ENCODE data around the gene ABCB4.
"Not testable (repeated sequence)": the region's sequence is repeated elsewhere in the genome, so short reads cannot be mapped to it uniquely, and the experiment has no call there.

ABCB4 gene

GRCh38 chr7:87480386-87480785 is 4.9 kb upstream of the ABCB4 start:
- DNase-seq (ENCODE audit: extremely low spot score, insufficient read length, low read depth) (no peak), FAIRE-seq (no peak)

GRCh38 chr7:87479951-87480350 is 4.5 kb upstream of the ABCB4 start:
- DNase-seq (ENCODE audit: extremely low spot score, insufficient read length, low read depth) = no peak
- no peak for FAIRE-seq

- FAIRE-seq = no peak
- no peak for DNase-seq (ENCODE audit: extremely low spot score, insufficient read length, low read depth)
Observed at GRCh38 chr7:87476179-87476557, 688 bp upstream of the ABCB4 start.

- peak; percentile 97 for FAIRE-seq
- DNase-seq (ENCODE audit: extremely low spot score, insufficient read length, low read depth) = no peak
Observed at GRCh38 chr7:87474533-87475358, 734 bp downstream of the ABCB4 start.

- FAIRE-seq = peak; percentile 39
Observed at GRCh38 chr7:87473986-87474385, 1.5 kb downstream of the ABCB4 start.

GRCh38 chr7:87473192-87473591 is 2.3 kb downstream of the ABCB4 start:
- DNase-seq (ENCODE audit: extremely low spot score, insufficient read length, low read depth) = no peak
- no peak for FAIRE-seq

More at GRCh38 chr7:87473986-87474385, 1.5 kb downstream of the ABCB4 start:
- no peak for DNase-seq (ENCODE audit: extremely low spot score, insufficient read length, low read depth)

GRCh38 chr7:87471473-87471872 is 4.0 kb downstream of the ABCB4 start:
- FAIRE-seq = no peak
- DNase-seq (ENCODE audit: extremely low spot score, insufficient read length, low read depth) = no peak

GRCh38 chr7:87469204-87469603 is 6.3 kb downstream of the ABCB4 start:
- DNase-seq (ENCODE audit: extremely low spot score, insufficient read length, low read depth); FAIRE-seq: not testable (repeated sequence)

- DNase-seq (ENCODE audit: extremely low spot score, insufficient read length, low read depth); FAIRE-seq: not testable (repeated sequence)
Observed at GRCh38 chr7:87465534-87465880, 10.0 kb downstream of the ABCB4 start.

- DNase-seq (ENCODE audit: extremely low spot score, insufficient read length, low read depth); FAIRE-seq: not testable (repeated sequence)
Observed at GRCh38 chr7:87464830-87465533, 10.5 kb downstream of the ABCB4 start.

- DNase-seq (ENCODE audit: extremely low spot score, insufficient read length, low read depth) (no peak), FAIRE-seq (no peak)
Observed at GRCh38 chr7:87463982-87464381, 11.5 kb downstream of the ABCB4 start.

GRCh38 chr7:87460444-87460843 is 15.0 kb downstream of the ABCB4 start:
- FAIRE-seq; DNase-seq (ENCODE audit: extremely low spot score, insufficient read length, low read depth): not testable (repeated sequence)

- DNase-seq (ENCODE audit: extremely low spot score, insufficient read length, low read depth) = no peak
- FAIRE-seq = no peak
Observed at GRCh38 chr7:87459941-87460340, 15.5 kb downstream of the ABCB4 start.

- no peak for DNase-seq (ENCODE audit: extremely low spot score, insufficient read length, low read depth)
- no peak for FAIRE-seq
Observed at GRCh38 chr7:87458148-87458547, 17.3 kb downstream of the ABCB4 start.

GRCh38 chr7:87456247-87456646 is 19.2 kb downstream of the ABCB4 start:
- FAIRE-seq (no peak), DNase-seq (ENCODE audit: extremely low spot score, insufficient read length, low read depth) (no peak)

- FAIRE-seq (no peak), DNase-seq (ENCODE audit: extremely low spot score, insufficient read length, low read depth) (no peak)
Observed at GRCh38 chr7:87452279-87452678, 23.2 kb downstream of the ABCB4 start.

GRCh38 chr7:87451187-87451586 is 24.3 kb downstream of the ABCB4 start:
- DNase-seq (ENCODE audit: extremely low spot score, insufficient read length, low read depth) (no peak), FAIRE-seq (no peak)

- no peak for FAIRE-seq
- DNase-seq (ENCODE audit: extremely low spot score, insufficient read length, low read depth) = no peak
Observed at GRCh38 chr7:87450706-87451105, 24.8 kb downstream of the ABCB4 start.

- DNase-seq (ENCODE audit: extremely low spot score, insufficient read length, low read depth) (no peak), FAIRE-seq (no peak)
Observed at GRCh38 chr7:87448388-87448787, 27.1 kb downstream of the ABCB4 start.

GRCh38 chr7:87447116-87447635 is 28.3 kb downstream of the ABCB4 start:
- DNase-seq (ENCODE audit: extremely low spot score, insufficient read length, low read depth) (no peak), FAIRE-seq (peak; percentile 53)

GRCh38 chr7:87445897-87446296 is 29.6 kb downstream of the ABCB4 start:
- peak; percentile 17 for DNase-seq (ENCODE audit: extremely low spot score, insufficient read length, low read depth)
- peak; percentile 45 for FAIRE-seq

Data from GM18507 (cell line).